Endothelial cell of umbilical vein (primary cell): ENCODE measurements around the gene ATXN1.

Experiments used
- EZH2 ChIP-seq: IDR thresholded peaks from 2 replicates; pipeline ENCODE4 v1.6.1; 2012; ENCODE audit warnings: borderline replicate concordance, low read depth, mild to moderate bottlenecking, moderate library complexity, low read length, inconsistent platforms; ENCODE audit not compliant: severe bottlenecking
- JUN ChIP-seq: IDR thresholded peaks from 2 replicates; pipeline ENCODE4 v1.6.1; 2011; ENCODE audit warnings: borderline replicate concordance, low read depth; ENCODE audit not compliant: insufficient read length, insufficient read depth
- POLR2A ChIP-seq: IDR thresholded peaks from 2 replicates; pipeline ENCODE4 v1.6.1; 2012; ENCODE audit warnings: low read depth, mild to moderate bottlenecking, control low read depth, low read length
- POLR2AphosphoS5 ChIP-seq: IDR thresholded peaks from 2 replicates; pipeline ENCODE4 v1.6.1; 2012; ENCODE audit warnings: low read depth, mild to moderate bottlenecking, control low read depth, low read length, moderate library complexity; ENCODE audit not compliant: insufficient read depth
- TF ChIP-seq, protein P1 (sequence below), 2 donors: IDR thresholded peaks; 1 replicate in 1 of 2; 2 replicates in 1 of 2; pipeline ENCODE4 v1.5.1; 2011; ENCODE audit warnings: low read length in 2 of 2, mild to moderate bottlenecking in 2 of 2, moderate library complexity in 2 of 2, control low read depth in 1 of 2, inconsistent platforms in 1 of 2, low read depth in 1 of 2; ENCODE audit not compliant: insufficient read depth in 1 of 2; ENCODE audit errors: extremely low read depth in 1 of 2
- TF ChIP-seq, protein P2 (sequence below): IDR thresholded peaks from 2 replicates; pipeline ENCODE4 v1.6.1; 2011; ENCODE audit not compliant: insufficient read depth, insufficient read length

DNA sequence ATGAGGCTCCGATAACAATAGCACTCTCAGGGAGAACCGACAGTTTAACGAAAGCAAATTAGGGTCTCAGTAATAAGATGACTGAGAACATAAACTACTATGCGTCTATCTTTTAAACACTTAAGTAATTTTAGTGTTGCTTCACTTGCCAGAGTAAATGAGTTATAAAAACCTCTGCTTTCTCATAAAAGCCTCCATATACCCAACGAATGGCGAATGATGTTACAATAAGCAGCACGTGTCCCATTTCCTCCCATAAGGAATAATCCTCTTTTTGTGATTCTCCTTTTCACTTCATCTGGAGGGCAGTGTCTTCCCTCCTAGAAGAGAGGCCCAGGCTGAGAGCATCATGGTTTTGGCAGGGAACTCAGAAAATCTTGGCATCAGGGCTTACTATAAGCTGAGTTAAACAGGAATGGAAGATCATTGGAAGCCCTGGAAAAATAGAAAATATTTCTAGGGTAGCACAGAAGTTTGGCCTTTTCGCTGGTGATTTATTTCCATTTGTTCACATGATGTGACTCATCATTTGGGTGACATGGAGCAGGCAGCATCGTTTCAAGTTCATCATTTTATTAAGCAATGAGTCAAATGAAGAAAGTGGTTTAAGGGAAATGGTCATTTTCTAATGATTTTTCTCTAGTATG is 255.4 kb downstream of the ATXN1 start:
- no peak for TF ChIP-seq POLR2AphosphoS5
- TF ChIP-seq JUN: no peak
- TF ChIP-seq POLR2A: no peak
- TF ChIP-seq, protein P1, sequence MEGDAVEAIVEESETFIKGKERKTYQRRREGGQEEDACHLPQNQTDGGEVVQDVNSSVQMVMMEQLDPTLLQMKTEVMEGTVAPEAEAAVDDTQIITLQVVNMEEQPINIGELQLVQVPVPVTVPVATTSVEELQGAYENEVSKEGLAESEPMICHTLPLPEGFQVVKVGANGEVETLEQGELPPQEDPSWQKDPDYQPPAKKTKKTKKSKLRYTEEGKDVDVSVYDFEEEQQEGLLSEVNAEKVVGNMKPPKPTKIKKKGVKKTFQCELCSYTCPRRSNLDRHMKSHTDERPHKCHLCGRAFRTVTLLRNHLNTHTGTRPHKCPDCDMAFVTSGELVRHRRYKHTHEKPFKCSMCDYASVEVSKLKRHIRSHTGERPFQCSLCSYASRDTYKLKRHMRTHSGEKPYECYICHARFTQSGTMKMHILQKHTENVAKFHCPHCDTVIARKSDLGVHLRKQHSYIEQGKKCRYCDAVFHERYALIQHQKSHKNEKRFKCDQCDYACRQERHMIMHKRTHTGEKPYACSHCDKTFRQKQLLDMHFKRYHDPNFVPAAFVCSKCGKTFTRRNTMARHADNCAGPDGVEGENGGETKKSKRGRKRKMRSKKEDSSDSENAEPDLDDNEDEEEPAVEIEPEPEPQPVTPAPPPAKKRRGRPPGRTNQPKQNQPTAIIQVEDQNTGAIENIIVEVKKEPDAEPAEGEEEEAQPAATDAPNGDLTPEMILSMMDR (IDR thresholded peaks at IDR 0.05; ENCODE audit: extremely low read depth in 1 of 2, insufficient read depth in 1 of 2, low read depth in 1 of 2, low read length in 2 of 2): no peak
- TF ChIP-seq, protein P2, sequence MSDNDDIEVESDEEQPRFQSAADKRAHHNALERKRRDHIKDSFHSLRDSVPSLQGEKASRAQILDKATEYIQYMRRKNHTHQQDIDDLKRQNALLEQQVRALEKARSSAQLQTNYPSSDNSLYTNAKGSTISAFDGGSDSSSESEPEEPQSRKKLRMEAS: no peak
- TF ChIP-seq EZH2: no peak
